MM.1S (cell line): ENCODE results near the gene ABITRAM.
"Not testable (repeated sequence)": the region's sequence is repeated elsewhere in the genome, so short reads cannot be mapped to it uniquely, and the experiment has no call there.

Experiments used
- DNase-seq: peaks from one replicate; pipeline ENCODE4 v3.0.0-alpha.2; 2015
- H2AFZ ChIP-seq: fragments of 300-600 bp; sonication (generic); 2 replicates; pipeline ENCODE4 v1.6.0; 2016; ENCODE audit warnings: antibody characterized with exemption, low read length
- H3F3A ChIP-seq: fragments of 300-600 bp; sonication (generic); 2 replicates; pipeline ENCODE4 v1.6.1; 2016; ENCODE audit warnings: mild to moderate bottlenecking, antibody characterized with exemption, low read length, moderate library complexity, mixed read lengths; ENCODE audit not compliant: insufficient read depth
- H3K27ac ChIP-seq: fragments of 300-600 bp; sonication (generic); 2 replicates; pipeline ENCODE4 v1.5.1; 2016; ENCODE audit warnings: mild to moderate bottlenecking, low read length
- H3K27me3 ChIP-seq: fragments of 300-600 bp; sonication (generic); replicated peaks from 2 replicates; pipeline ENCODE4 v1.6.0; 2016; ENCODE audit warnings: low read length; ENCODE audit not compliant: insufficient read depth
- H3K36me3 ChIP-seq: fragments of 300-600 bp; sonication (generic); replicated peaks from 2 replicates; pipeline ENCODE4 v1.6.1; 2016; ENCODE audit warnings: mild to moderate bottlenecking, low read length, mixed read lengths; ENCODE audit not compliant: insufficient read depth
- H3K4me1 ChIP-seq: fragments of 300-600 bp; sonication (generic); 2 replicates; pipeline ENCODE4 v1.6.1; 2016; ENCODE audit warnings: low read length, mixed read lengths
- H3K4me2 ChIP-seq: fragments of 300-600 bp; sonication (generic); 2 replicates; pipeline ENCODE4 v1.6.0; 2016; ENCODE audit warnings: low read depth, low read length
- H3K4me3 ChIP-seq: fragments of 300-600 bp; sonication (generic); 2 replicates; pipeline ENCODE4 v1.5.1; 2016; ENCODE audit warnings: low read length, mixed read lengths
- H3K79me2 ChIP-seq: fragments of 300-600 bp; sonication (generic); 2 replicates; pipeline ENCODE4 v1.6.1; 2016; ENCODE audit warnings: mixed run types, low read length, mixed read lengths
- H3K9ac ChIP-seq: fragments of 300-600 bp; sonication (generic); 2 replicates; pipeline ENCODE4 v1.6.1; 2016; ENCODE audit warnings: low read length, mixed read lengths
- H3K9me2 ChIP-seq: fragments of 300-600 bp; sonication (generic); replicated peaks from 2 replicates; pipeline ENCODE4 v1.6.1; 2016; ENCODE audit warnings: mild to moderate bottlenecking, low read length, mixed read lengths; ENCODE audit not compliant: insufficient read depth
- H3K9me3 ChIP-seq: fragments of 300-600 bp; sonication (generic); replicated peaks from 2 replicates; pipeline ENCODE4 v1.6.1; 2016; ENCODE audit warnings: mild to moderate bottlenecking, low read length, mixed read lengths; ENCODE audit not compliant: insufficient read depth
- H4K20me1 ChIP-seq: fragments of 300-600 bp; sonication (generic); 2 replicates; pipeline ENCODE4 v1.6.1; 2016; ENCODE audit warnings: mild to moderate bottlenecking, low read length, moderate library complexity, mixed read lengths; ENCODE audit not compliant: insufficient read depth
- CTCF ChIP-seq: fragments of 300-600 bp; sonication (generic); IDR thresholded peaks from 2 replicates; pipeline ENCODE4 v1.5.1; 2016; ENCODE audit warnings: antibody characterized with exemption, low read length, mixed read lengths
- EZH2 ChIP-seq: fragments of 300-600 bp; sonication (generic); optimal IDR thresholded peaks from 2 replicates; pipeline ENCODE3; 2017; ENCODE audit warnings: low read depth, mild to moderate bottlenecking, antibody characterized with exemption, low read length, mixed read lengths
- EZH2phosphoT487 ChIP-seq: fragments of 300-600 bp; sonication (generic); IDR thresholded peaks from 2 replicates; pipeline ENCODE4 v1.6.1; 2018; ENCODE audit warnings: antibody characterized with exemption, low read length

The ABITRAM gene

GRCh38 chr9:108889649-108890067 is 44.5 kb upstream of the ABITRAM start:
- Histone ChIP-seq H4K20me1 (no peaks in the 10 kb centered on the region), H3F3A (no peaks in the 10 kb centered on the region; the same call in 1 of the 2 replicates), H3K4me3 (no peak overlapping the region), H3K27me3 (no peaks in the 10 kb centered on the region), H3K4me2 (no peak overlapping the region), H3K36me3 (no peaks in the 10 kb centered on the region; the same call in 1 of the 2 replicates), H2AFZ (no peak overlapping the region), H3K9ac (no peak overlapping the region), H3K27ac (no peak overlapping the region), H3K9me2 (no peaks in the 10 kb centered on the region), H3K79me2 (no peaks in the 10 kb centered on the region), H3K4me1 (peaks cover 19% of the 10 kb centered on the region), H3K9me3 (no peaks in the 10 kb centered on the region)
- no peak for TF ChIP-seq EZH2phosphoT487
- TF ChIP-seq CTCF, result peak; percentile 19; the same call in 1 of the 2 replicates
- DNase-seq, result no peak

GRCh38 chr9:108894225-108894997 is 39.8 kb upstream of the ABITRAM start:
- Histone ChIP-seq H3K4me2 (no peak overlapping the region), H3K27ac (no peak overlapping the region), H4K20me1 (no peaks in the 10 kb centered on the region), H2AFZ (no peak overlapping the region), H3K36me3 (no peaks in the 10 kb centered on the region; the same call in 1 of the 2 replicates), H3K9ac (no peak overlapping the region), H3F3A (no peaks in the 10 kb centered on the region; the same call in 1 of the 2 replicates), H3K27me3 (no peaks in the 10 kb centered on the region), H3K9me2 (no peaks in the 10 kb centered on the region), H3K9me3 (no peaks in the 10 kb centered on the region), H3K79me2 (no peaks in the 10 kb centered on the region), H3K4me1 (0 out of 2 replicates have a peak, but pooled peaks cover 6% of the 10 kb centered on the region), H3K4me3 (no peak overlapping the region)
- no peak for DNase-seq
- TF ChIP-seq EZH2phosphoT487, result no peak
- no peak for TF ChIP-seq EZH2
- no peak for TF ChIP-seq CTCF

- no peaks in the 10 kb centered on the region for H4K20me1 ChIP-seq
- TF ChIP-seq EZH2 (no peak), CTCF (no peak), EZH2phosphoT487 (no peak)
- H3K9me3 ChIP-seq, result no peaks in the 10 kb centered on the region
- H3K79me2 ChIP-seq, result no peaks in the 10 kb centered on the region
- H3K4me3 ChIP-seq, result no peak overlapping the region
- no peaks in the 10 kb centered on the region for H3K27me3 ChIP-seq
- H3F3A ChIP-seq, result no peaks in the 10 kb centered on the region
- H3K4me2 ChIP-seq, result no peak overlapping the region
- no peak overlapping the region for H2AFZ ChIP-seq
- no peak overlapping the region for H3K9ac ChIP-seq
- no peak overlapping the region for H3K27ac ChIP-seq
- no peaks in the 10 kb centered on the region for H3K9me2 ChIP-seq
- no peaks in the 10 kb centered on the region; the same call in 1 of the 2 replicates for H3K36me3 ChIP-seq
- DNase-seq, result no peak
- no peaks in the 10 kb centered on the region for H3K4me1 ChIP-seq
These were observed 36.7 kb upstream of the ABITRAM start for GRCh38 chr9:108897324-108898096.

- not testable (repeated sequence) for H3K9me3 ChIP-seq, H3K36me3 ChIP-seq, H3K79me2 ChIP-seq, H3K4me1 ChIP-seq, H4K20me1 ChIP-seq, H3K4me3 ChIP-seq, DNase-seq, H2AFZ ChIP-seq, H3K4me2 ChIP-seq, H3K9ac ChIP-seq, H3K27me3 ChIP-seq, H3K27ac ChIP-seq, H3F3A ChIP-seq, H3K9me2 ChIP-seq
These were observed 35.0 kb upstream of the ABITRAM start for GRCh38 chr9:108899023-108899695.
